ENCODE measurements around the gene CCL5.

- TF ChIP-seq CTCF (IDR thresholded peaks at IDR 0.05): no peak
- TF ChIP-seq POLR2A (IDR thresholded peaks at IDR 0.05): no peak
Observed at GRCh38 chr17:35847633-35848373, 32.4 kb downstream of the CCL5 start.
